Hepatocyte (in vitro differentiated cells): ENCODE data around the gene ZC3H13. TPM values are rescaled to one million over a fixed set of nuclear protein-coding genes. Genes with fewer than 3 reads are reported as not detected.

Experiments used
- DNase-seq: peaks from one replicate; pipeline ENCODE4 v3.0.0-alpha.2; 2016; ENCODE audit warnings: low spot score
- H2AFZ ChIP-seq: fragments of 200-600 bp; sonication (generic); 2 replicates; pipeline ENCODE4 v1.6.0; 2016; ENCODE audit warnings: antibody characterized with exemption, mild to moderate bottlenecking
- H3K27ac ChIP-seq: fragments of 200-600 bp; sonication (generic); 2 replicates; pipeline ENCODE4 v1.5.1; 2016; ENCODE audit warnings: mild to moderate bottlenecking
- H3K27me3 ChIP-seq: fragments of 200-600 bp; sonication (generic); 2 replicates; pipeline ENCODE4 v1.6.1; 2016
- H3K36me3 ChIP-seq: fragments of 200-600 bp; sonication (generic); replicated peaks from 2 replicates; pipeline ENCODE4 v1.5.1; 2016; ENCODE audit warnings: low read depth; ENCODE audit not compliant: insufficient read depth
- H3K4me1 ChIP-seq: fragments of 200-600 bp; sonication (generic); 2 replicates; pipeline ENCODE4 v1.5.1; 2016; ENCODE audit warnings: mild to moderate bottlenecking, moderate library complexity; ENCODE audit not compliant: insufficient read depth
- H3K4me2 ChIP-seq: fragments of 200-600 bp; sonication (generic); 2 replicates; pipeline ENCODE4 v1.6.0; 2016
- H3K4me3 ChIP-seq: fragments of 200-600 bp; sonication (generic); 2 replicates; pipeline ENCODE4 v1.5.1; 2016; ENCODE audit warnings: mild to moderate bottlenecking
- H3K79me2 ChIP-seq: fragments of 200-600 bp; sonication (generic); 2 replicates; pipeline ENCODE4 v1.6.0; 2017; ENCODE audit warnings: mild to moderate bottlenecking
- H3K9me2 ChIP-seq: fragments of 200-600 bp; sonication (generic); replicated peaks from 2 replicates; pipeline ENCODE4 v1.6.0; 2017; ENCODE audit warnings: mild to moderate bottlenecking; ENCODE audit not compliant: insufficient read depth
- H3K9me3 ChIP-seq: fragments of 200-600 bp; sonication (generic); 2 replicates; pipeline ENCODE4 v1.5.1; 2016; ENCODE audit warnings: low read depth, mild to moderate bottlenecking
- H4K20me1 ChIP-seq: fragments of 200-600 bp; sonication (generic); 2 replicates; pipeline ENCODE4 v1.6.0; 2016; ENCODE audit warnings: mild to moderate bottlenecking; ENCODE audit not compliant: insufficient read depth, poor library complexity, severe bottlenecking
- CTCF ChIP-seq: fragments of 200-600 bp; sonication (generic); IDR thresholded peaks from 2 replicates; pipeline ENCODE4 v1.5.1; 2016; ENCODE audit warnings: antibody characterized with exemption, mild to moderate bottlenecking; ENCODE audit not compliant: poor library complexity
- EZH2 ChIP-seq: fragments of 200-600 bp; sonication (generic); IDR thresholded peaks from 2 replicates; pipeline ENCODE4 v1.6.1; 2016; ENCODE audit warnings: antibody characterized with exemption, mild to moderate bottlenecking, borderline replicate concordance
- EZH2phosphoT487 ChIP-seq: fragments of 200-600 bp; sonication (generic); IDR thresholded peaks from one replicate; pipeline ENCODE4 v1.6.1; 2018; ENCODE audit warnings: antibody characterized with exemption, mild to moderate bottlenecking, low read depth, moderate library complexity; ENCODE audit not compliant: unreplicated experiment, severe bottlenecking
- WGBS: methylation state at CpG from one replicate; pipeline ENCODE4 v1.1.6; 2016; ENCODE audit warnings: low lambda C conversion rate; ENCODE audit errors: missing lambda C conversion rate; 5-methylcytosine and 5-hydroxymethylcytosine counted together
- polyA plus RNA-seq: library from polyadenylated mRNA; unstranded; fragments of >200 nt; fragmentation: Nextera tagmentation; extraction: Ambion mirVana; gene quantifications from 2 replicates; pipeline ENCODE4 v1.2.1, GENCODE V29; 2016
- total RNA-seq: library from RNA; depleted of rRNA; stranded (reverse); fragments of >200 nt; gene quantifications from 2 replicates; pipeline ENCODE4 v1.2.3, GENCODE V29; 2014

ZC3H13 gene
- total and polyA plus RNA-seq, 2 experiments from 2014 or later, result 15.2 to 45.2 TPM

GRCh38 chr13:46101002-46101401, 48.5 kb upstream of the ZC3H13 start:
- DNase-seq, result no peak
- Histone ChIP-seq H3K4me2 (no peak overlapping the region), H3K4me1 (no peaks in the 10 kb centered on the region), H3K79me2 (no peaks in the 10 kb centered on the region), H2AFZ (no peak overlapping the region), H3K36me3 (no peaks in the 10 kb centered on the region), H4K20me1 (no peaks in the 10 kb centered on the region), H3K27ac (no peak overlapping the region), H3K4me3 (no peak overlapping the region), H3K9me2 (no peaks in the 10 kb centered on the region), H3K9me3 (no peaks in the 10 kb centered on the region), H3K27me3 (no peaks in the 10 kb centered on the region)
- TF ChIP-seq EZH2 (no peak), CTCF (no peak), EZH2phosphoT487 (no peak)
- 89% methylated on average over 4 of the region's 4 CpGs for WGBS

GRCh38 chr13:46100191-46100815, 47.8 kb upstream of the ZC3H13 start:
- Histone ChIP-seq H3K36me3 (no peaks in the 10 kb centered on the region), H2AFZ (no peak overlapping the region), H4K20me1 (no peaks in the 10 kb centered on the region), H3K9me3 (no peaks in the 10 kb centered on the region), H3K79me2 (no peaks in the 10 kb centered on the region), H3K9me2 (no peaks in the 10 kb centered on the region), H3K27me3 (no peaks in the 10 kb centered on the region), H3K4me2 (no peak overlapping the region), H3K4me3 (no peak overlapping the region), H3K4me1 (no peaks in the 10 kb centered on the region), H3K27ac (no peak overlapping the region)
- DNase-seq, result no peak
- TF ChIP-seq CTCF, result no peak
- TF ChIP-seq EZH2phosphoT487, result no peak
- TF ChIP-seq EZH2, result no peak
- WGBS, result 100% methylated on average over 1 of the region's 1 CpG

GRCh38 chr13:46097663-46098062, 45.1 kb upstream of the ZC3H13 start:
- Histone ChIP-seq H3K4me3 (no peak overlapping the region), H3K4me2 (no peak overlapping the region)

More at GRCh38 chr13:46097663-46098062, 45.1 kb upstream of the ZC3H13 start:
- H3K27ac ChIP-seq, result no peak overlapping the region
- no peaks in the 10 kb centered on the region for H3K27me3 ChIP-seq
- no peaks in the 10 kb centered on the region for H3K4me1 ChIP-seq
- no peaks in the 10 kb centered on the region for H3K79me2 ChIP-seq
- no peaks in the 10 kb centered on the region for H3K36me3 ChIP-seq
- no peaks in the 10 kb centered on the region for H3K9me3 ChIP-seq
- H3K9me2 ChIP-seq, result no peaks in the 10 kb centered on the region
- no peak overlapping the region for H2AFZ ChIP-seq
- TF ChIP-seq EZH2 (no peak), EZH2phosphoT487 (no peak), CTCF (no peak)
- H4K20me1 ChIP-seq, result no peaks in the 10 kb centered on the region
- WGBS, result 87% methylated on average over 4 of the region's 4 CpGs
- DNase-seq, result no peak
